ENCODE results near the gene SAXO2.
"Not testable (repeated sequence)": the region's sequence is repeated elsewhere in the genome, so short reads cannot be mapped to it uniquely, and the experiment has no call there.

The SAXO2 gene

DNA sequence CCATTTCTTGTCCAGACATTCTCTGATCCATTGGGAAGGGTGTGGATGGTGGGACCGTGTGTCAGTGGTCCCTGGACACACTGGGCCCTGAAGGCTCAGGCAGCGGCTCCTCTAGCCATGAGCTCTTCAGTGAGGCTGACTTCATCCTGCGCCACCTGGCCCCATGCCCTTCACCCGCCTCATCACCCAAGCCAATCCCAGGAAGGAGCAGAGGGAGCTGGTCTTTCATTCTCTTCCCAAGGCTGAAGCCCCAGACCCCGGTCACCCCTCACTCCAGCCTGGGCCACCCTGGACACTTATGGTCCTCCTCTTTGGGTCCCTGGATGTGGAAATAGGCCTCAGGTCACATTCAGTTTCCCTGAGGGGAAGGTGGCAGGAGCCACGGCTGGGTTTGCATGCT lies 62.2 kb downstream of the SAXO2 start:
- DNase-seq (ENCODE audit: low read depth); H3K4me3 ChIP-seq (ENCODE audit: control insufficient read depth, low read depth, low read length): not testable (repeated sequence)

DNA sequence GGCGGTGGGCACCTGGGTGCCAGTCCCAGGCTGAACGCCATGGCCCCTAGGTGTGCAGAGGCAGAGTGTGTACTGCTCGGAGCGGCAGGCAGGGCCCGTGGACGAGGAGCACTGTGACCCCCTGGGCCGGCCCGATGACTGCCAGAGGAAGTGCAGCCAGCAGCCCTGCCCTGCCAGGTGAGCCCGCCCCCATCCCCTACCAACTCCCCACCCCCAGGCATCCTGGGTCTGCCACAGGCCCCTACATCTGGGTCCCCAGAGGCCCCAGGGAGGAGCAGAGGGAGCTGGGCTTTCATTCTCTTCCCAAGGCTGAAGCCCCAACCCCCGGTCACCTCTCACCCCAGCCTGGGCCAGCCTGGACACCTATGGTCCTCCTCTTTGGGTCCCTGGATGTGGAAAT lies 63.0 kb downstream of the SAXO2 start:
- H3K4me3 ChIP-seq (ENCODE audit: control insufficient read depth, low read depth, low read length); DNase-seq (ENCODE audit: low read depth): not testable (repeated sequence)

DNA sequence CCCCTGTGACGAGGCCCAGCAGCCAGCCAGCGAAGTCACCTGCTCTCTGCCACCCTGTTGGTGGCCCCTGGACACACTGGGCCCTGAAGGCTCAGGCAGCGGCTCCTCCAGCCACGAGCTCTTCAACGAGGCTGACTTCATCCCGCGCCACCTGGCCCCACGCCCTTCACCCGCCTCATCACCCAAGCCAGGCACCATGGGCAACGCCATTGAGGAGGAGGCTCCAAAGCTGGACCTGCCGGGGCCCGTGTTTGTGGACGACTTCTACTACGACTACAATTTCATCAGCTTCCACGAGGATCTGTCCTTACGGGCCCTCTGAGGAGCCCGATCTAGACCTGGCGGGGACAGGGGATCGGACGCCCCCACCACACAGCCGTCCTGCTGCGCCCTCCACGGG lies 64.3 kb downstream of the SAXO2 start:
- DNase-seq (ENCODE audit: low read depth); H3K4me3 ChIP-seq (ENCODE audit: control insufficient read depth, low read depth, low read length): not testable (repeated sequence)

DNA sequence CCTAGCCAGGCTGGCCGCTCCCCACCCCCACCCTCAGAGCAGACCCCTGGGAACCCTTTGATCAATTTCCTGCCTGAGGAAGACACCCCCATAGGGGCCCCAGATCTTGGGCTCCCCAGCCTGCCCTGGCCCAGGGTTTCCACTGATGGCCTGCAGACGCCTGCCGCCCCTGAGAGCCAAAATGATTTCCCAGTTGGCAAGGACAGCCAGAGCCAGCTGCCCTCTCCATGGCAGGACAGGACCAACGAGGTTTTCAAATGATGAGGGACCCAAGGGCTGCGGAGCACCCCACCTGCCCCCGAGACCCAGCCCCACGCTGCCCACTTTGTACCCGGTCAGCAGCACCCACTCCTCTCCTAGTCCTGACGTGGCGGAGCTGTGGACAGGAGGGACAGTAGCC lies 64.8 kb downstream of the SAXO2 start:
- not testable (repeated sequence) for DNase-seq (ENCODE audit: low read depth); H3K4me3 ChIP-seq (ENCODE audit: control insufficient read depth, low read depth, low read length)

DNA sequence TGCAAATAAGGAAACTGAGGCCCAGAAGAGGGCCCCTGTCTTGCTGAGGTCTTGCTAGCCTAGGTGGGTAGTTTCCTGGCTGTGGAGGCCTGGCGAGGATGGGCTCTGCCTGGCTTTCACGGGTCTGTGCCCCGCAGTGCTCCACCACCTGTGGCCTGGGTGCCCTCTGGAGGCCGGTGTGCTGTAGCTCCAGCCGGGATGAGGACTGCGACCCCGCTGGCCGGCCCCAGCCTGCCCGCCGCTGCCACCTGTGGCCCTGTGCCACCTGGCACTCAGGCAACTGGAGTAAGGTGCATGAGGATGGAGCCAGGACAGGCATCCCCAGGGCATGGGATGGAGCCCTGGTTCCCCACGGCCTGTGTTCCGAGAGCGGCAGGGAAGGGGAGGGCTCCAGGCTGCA lies 66.4 kb downstream of the SAXO2 start:
- DNase-seq (ENCODE audit: low read depth); H3K4me3 ChIP-seq (ENCODE audit: control insufficient read depth, low read depth, low read length): not testable (repeated sequence)

DNA sequence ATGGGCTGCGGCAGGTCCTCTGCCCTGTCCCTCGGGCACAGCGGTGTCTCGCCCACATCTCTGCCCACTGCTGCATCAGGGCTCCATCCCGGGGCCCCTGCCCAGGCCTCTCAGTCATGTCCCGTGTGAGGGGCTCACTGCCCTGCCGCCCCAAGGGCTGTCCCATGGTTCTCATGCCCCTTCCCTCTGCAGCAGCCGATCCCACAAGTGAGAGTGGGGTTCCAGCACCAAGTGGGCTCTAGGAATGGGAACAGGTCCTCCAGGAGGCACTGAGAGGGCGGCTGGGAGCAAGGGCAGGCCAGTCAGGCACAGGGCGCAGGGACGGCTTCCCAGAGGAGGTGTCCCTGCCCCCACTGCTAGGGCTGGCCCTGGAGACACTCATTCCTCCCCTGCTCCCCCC lies 68.3 kb downstream of the SAXO2 start:
- not testable (repeated sequence) for H3K4me3 ChIP-seq (ENCODE audit: control insufficient read depth, low read depth, low read length); DNase-seq (ENCODE audit: low read depth)

DNA sequence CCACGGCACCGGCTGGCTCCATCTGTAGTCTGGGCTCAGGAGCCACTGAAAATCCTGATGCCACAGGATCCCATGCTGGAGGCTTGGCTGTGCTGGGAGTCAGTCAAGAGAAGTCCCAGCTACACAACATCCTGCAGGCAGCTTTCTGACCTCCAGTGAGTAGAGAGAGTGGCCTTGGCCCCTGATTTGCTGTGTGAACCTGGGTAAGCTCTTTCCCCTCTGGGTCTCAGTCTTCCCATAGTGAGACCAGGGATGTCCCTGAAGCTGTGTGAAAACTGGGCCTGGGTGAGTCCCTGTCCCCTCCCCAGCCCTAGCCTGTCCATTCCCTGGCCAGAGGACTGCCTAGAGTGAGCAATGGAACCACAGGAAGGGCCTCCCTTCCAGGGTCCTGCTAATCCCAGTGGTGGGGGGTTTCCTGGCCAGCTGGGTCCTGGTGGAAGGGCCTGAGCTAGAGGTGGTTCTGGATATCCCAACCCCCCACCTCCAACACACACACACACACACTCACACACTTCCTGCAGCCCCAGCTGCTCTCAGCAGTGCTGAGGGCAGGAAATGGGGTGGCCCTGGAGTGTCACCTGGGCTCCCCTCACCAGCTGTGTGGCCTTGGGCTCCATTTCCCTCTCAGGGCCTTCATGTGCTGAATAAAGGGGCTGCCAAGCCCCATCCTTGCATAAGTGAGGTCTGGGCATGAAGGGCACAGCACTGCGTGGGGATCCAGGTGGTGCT lies 69.1 kb downstream of the SAXO2 start:
- not testable (repeated sequence) for H3K4me3 ChIP-seq (ENCODE audit: control insufficient read depth, low read depth, low read length); DNase-seq (ENCODE audit: low read depth)

DNA sequence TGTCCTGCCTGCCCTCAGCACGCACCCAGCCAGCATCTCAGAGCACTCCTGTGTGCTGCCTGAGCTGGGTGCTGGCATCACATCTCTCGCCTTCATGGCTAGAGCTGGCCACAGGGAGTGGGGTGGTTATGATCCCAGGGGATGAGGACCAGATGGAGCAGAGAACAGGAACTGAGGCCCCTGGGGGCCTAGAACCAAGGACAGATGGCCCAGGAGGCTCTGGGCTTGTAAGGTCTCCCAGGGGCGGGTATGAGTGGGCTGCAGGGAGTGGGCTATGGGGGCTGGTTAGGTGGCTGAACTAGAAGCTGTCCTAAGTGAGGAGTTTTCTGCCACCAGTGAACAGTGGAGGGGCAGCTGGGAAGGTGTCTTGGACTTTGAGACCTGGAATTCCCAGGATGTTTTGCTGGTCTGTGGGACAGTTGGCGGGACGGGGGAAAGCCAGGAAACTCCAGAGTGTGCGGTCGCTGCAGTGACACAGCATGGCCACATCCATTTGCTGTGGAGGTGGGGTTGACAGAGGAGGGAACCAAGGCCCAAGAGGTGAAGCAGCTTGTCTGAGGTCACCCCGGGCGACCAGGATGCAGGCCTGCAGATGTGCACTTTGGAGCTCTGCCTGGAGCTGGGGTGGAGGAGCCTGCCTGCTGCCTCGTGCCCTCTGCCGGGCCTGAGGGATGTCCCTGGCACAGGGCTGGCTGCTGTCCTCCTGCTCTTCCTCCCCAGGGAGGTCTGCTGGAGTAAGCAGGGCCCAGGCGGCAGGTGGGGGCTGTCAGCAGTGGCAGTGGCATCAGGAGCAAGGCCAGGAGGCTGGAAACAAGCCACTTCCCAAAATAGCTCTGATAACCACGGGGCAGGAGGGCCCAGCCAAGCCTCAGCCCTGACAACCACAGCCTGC lies 70.3 kb downstream of the SAXO2 start:
- not testable (repeated sequence) for H3K4me3 ChIP-seq (ENCODE audit: control insufficient read depth, low read depth, low read length); DNase-seq (ENCODE audit: low read depth)

DNA sequence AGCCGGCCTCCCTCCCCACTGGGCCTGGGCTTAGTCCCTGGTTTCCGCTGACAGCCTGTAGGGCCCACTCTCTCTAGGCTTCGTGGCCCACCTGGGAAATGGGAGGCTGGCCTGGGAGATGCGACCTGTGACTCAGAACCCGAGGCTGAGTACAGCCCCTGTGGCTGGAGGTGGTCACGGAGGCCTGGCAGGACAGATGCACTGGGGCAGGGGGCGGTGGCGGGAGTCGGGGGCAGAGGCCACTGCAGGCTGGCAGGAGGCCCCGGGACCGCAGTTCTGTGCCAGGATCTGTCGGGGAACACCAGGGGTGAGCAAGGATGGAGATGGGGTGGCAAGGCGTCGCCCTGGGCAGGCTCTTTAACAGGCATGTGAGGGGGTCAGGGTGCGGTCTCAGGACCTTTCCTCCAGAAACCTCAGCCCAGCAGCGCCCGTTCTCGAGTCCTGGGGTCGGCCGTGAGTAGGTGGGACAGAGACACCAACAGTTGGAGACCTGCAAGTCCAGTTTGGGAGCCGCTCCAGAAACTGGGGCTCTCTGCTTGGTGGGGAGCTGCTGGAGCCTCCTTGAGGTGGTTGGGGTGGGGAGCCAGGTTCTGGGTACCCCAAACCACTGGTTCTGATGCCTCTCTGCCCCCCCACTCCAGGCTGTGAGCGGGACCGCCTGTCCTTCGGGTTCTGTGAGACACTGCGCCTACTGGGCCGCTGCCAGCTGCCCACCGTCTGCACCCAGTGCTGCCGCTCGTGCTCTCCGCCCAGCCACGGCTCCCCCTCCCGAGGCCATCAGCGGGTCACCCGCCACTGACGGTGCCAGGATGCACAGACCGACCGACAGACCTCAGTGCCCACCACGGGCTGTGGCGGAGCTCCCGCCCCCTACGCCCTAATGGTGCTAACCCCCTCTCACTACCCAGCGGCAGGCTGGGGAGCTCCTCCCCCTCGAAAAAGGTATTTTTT lies 71.3 kb downstream of the SAXO2 start:
- not testable (repeated sequence) for H3K4me3 ChIP-seq (ENCODE audit: control insufficient read depth, low read depth, low read length); DNase-seq (ENCODE audit: low read depth)
